Left hindlimb (tissue), 1 donor: ENCODE data around the gene TNC.

Experiments used
- DNase-seq: peaks from one replicate; pipeline ENCODE4 v3.0.0-alpha.2; 2018

The TNC gene

DNA sequence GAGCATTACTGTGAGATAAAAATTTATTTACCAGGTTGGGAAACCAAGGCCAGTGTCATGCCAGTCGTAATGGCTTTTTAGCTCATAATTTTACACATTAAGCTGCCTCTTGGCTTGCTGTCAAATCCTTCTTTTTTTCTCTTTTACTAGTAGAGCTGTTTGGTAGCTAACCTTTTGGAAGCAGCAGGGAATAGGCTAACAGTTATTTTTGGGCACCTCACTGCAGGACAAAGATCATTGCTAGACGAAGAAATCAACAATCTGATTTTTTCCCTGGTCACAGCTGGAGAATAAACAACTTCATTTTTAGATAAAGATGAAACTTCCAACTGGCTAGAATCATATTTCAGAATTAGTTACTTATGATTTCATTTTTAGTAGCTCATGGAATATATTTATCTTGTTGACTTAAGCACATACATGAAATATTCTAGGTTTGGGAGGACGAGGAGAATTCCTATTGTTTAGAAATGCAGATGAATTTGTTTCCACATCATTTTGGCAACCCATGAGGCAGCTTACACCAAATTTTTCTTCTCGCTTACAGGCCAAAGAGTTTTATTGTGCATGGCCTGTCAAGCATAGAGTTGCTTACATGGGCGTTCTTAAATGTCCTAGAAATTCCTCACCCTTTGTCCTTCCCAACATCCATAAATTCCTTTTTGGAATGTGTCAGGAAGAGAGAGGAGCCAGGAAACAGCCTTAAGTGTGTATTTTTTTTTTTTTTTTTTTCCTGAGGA lies 19.6 kb downstream of the TNC start:
- no peak for DNase-seq

DNA sequence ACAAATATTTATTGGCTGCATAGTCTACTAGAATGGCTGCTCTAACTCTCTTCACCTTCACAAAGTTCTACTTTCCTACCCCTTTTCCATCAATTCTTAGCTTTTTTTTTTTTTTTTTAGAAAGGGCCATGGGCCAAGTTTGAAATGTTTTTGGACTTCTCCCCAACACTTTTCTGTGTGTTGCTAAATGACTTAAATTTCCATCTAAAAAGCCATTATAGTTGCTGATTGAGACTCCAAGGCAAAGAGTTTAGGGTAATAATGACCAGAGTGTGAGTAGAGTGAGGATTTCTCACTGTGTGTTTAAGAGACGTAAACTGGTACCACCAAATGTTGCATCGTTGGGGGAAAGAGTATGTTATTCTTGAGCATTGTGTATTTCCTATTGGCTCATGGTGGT lies 24.4 kb downstream of the TNC start:
- DNase-seq: no peak

DNA sequence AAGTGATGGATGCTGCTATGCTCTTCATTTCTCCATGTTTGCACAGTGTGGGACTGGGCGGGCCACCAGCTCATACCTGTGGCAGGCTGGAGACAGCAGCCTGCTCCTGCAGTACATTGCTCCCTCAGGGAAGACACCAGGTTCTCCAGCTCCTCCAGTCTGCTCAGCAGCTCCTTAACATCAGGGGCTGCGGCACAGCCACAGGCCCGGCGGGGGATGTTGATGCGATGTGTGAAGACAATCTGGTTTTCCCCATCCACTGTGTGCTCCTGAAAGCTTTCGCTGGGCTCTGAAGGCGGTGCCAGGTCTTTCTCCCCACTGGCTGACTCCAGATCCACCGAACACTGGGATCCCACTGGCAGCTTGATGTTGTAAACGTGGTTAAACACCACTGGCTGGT lies 27.5 kb downstream of the TNC start:
- DNase-seq: no peak

- DNase-seq: no peak
These were observed 29.1 kb downstream of the TNC start for GRCh38 chr9:115088860-115089259.

DNA sequence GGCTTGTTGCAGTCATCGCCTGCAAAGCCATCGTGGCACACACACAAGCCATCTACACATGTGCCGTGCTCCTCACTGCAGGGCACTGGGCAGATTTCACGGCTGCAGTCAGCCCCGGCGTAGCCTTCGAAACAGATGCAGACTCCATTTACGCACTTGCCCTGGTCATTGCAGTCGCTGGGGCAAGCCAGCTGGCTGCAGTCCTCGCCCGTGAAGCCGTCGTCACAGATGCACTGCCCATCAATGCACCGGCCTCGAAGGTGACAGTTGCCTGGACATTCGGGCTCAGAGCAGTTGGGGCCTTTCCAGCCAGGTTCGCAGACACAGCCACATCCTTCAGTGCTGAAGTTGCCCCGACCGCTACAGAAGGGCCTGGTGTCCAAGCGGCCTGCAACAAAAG lies 31.1 kb downstream of the TNC start:
- DNase-seq: no peak

DNA sequence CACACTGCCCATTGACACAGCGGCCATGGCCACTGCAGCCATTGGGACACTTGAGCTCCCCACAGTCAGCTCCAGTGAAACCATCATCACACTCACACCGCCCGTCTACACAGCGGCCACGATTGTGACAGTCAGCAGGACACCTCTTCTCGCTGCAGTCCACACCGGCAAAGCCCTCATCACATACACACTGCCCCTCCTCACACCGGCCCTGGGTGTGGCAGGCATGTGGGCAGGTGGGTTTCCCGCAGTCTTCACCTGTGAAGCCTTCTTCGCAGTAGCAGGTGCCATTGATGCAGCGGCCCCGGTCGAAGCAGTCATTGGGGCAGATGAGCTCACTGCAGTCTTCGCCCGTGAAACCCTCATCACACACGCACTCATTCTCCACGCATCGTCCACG lies 31.5 kb downstream of the TNC start:
- DNase-seq: no peak

GRCh38 chr9:115085773-115086377 lies 32.1 kb downstream of the TNC start:
- DNase-seq: no peak

DNA sequence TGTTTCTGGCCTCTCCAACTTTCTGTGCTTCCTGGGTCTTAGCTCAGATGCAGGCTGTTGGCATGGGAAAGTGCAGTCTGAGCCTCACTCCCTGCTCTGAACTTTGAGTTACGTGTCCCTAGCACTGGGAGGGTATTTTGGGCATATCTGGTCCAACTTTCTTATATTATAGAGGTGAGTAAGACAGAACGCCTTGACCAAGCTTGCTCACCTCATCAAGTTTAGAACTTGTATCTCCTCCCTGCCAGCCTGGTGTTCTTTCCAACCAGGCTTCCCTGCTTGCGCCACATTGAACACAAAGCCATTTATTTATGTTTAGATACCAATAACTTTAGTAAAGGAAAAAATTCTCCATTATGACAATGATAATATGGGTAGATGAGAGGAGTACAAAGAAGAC lies 33.2 kb downstream of the TNC start:
- DNase-seq: no peak

DNA sequence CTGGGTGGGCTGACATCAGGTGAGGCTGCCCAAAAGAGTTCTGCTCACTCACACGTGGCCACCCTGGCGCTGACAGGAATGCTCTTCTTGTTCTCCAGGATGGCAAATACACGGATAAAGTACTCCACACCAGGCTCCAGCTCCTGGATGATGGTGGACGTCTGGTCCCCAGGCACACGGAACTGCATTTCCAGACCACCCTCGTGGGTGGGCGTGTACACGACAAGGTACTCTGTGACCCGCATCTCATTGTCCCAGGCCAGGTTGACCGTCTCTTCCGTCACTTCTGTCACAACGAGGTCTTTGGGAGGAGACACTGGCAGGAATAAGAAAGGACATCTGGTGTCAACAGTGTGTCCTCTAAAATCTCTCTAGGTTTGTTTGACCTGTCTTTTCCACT lies 33.8 kb downstream of the TNC start:
- DNase-seq: no peak

DNA sequence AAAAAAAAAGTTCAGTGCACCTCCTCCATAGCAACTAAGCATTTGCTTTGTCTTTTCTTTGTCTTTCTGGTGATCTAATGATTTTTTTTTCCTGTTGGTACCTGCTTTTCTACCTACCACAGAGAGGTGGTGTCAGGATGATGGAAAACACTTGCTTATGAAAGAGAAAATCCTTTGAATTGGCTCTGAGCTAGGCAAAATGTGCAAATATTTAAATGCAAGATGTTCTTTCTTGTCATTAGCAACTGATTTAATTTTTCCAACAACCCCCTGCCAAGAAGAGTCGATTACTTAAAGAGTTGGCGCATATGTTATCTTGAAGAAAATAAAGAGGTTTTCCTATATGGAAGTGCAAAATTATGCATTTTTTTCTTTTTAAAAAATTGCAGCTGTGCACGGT lies 37.7 kb downstream of the TNC start:
- DNase-seq: no peak

DNA sequence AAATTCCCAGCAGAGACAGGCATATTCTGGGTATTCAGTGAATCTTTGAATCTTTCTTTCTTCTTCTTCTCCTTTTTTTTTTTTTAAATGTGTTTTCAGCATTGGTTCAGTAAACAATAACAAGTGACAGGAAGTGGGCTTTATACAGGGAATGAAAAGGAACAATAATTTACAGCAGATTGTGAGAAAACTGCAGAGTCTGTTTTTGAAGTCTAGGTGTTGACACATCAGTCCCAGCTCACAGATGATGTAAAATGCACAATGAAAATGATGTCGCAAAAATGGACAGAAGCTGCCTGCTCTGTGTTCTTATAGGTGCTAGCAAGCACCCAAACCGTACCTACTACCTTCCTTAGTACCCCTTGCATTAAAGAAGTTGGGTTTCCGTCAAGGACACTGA lies 38.8 kb downstream of the TNC start:
- DNase-seq: no peak

GRCh38 chr9:115073456-115073855 lies 44.5 kb downstream of the TNC start:
- no peak for DNase-seq

DNA sequence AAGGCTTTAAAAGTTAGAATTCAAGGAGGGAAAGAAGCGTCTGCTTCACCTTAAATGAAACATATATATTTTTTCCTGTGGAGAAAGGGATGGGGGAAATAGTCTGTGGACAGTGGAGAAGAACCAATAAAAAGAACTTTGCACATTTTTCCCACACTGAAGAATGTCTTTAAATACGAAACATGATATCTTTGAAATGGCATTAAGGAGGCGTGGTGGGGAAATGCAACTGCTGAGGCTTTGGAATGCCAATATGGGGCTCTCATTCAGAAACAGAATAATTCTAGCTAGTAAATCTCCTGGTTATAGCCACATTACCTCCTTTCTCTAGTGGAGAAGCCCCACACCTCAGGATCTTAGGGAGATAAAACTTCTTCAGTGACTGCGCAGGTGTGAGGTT lies 46.8 kb downstream of the TNC start:
- no peak for DNase-seq

DNA sequence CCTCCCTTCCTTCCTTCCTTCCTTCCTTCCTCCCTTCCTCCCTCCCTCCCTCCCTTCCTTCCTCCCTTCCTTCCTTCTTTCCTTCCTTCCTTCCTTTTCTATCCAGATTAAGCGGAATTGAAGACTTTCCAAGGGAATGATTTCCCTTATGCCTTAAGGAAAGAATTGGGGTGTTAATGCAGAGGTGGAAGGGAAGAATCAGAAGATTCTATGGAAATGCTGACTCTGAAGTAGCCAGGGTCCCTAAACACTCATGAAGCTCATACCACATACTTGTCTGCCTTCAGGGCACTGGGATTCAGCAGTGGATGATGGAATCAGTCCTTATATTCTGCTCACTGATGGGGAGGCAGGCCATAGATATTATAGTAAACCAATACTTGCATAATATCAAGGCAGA lies 48.2 kb downstream of the TNC start:
- no peak for DNase-seq

DNA sequence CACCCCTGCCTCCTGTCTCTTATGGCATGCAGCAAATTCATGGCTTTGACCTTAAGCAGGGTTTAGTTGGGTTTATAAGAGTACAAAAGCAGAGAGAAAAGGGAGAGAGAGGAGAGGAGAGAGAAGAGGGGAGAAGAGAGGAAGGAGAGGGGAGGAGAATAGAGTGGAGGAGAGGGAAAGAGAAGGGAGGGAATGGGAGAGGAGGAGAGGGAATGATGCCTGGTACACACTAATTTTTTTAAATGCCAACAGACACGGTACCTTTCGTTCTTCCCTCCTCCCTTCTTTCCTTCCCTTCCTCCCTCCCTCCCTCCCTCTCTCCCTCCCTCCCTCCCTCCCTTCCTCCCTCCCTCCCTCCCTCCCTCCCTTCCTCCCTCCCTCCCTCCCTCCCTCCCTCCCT lies 48.7 kb downstream of the TNC start:
- DNase-seq: no peak

- DNase-seq: no peak
These were observed 49.9 kb downstream of the TNC start for GRCh38 chr9:115068031-115068430.

DNA sequence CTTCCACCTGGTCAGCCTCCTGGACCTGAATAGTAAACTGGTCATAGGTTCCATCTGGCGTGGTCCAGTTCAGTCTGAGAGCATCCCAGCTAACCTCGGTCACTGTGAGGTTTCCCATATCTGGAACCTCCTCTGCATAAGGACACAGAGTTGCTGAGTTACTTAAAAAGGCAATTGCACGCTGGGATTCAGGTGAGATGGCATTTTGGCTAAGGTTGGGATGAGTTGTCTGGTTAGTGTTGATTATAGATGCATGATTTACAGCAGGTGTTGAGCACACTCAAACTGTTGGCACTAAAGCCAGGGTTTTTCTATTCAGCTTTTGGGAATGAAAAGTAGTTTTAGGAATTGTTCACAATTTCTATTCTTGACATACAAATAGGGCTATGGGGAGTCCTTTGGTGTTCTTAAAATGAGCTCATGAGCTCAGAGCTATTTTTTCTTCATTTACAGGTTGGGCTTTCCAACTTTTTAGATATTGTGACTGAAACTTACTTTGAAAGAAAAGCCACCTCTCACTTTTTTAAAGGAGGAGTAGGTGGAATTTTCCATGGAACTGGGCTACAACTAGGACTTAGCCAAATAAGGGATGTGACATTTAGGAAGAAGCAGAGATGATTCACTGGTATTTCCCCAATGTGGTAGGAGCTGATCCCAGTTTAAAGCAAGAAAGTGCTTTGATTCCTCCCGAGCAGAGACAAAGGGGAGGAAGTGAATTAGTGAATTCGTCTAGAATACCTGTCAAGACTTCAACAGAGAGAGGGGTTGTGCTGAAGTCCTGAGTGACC lies 54.7 kb downstream of the TNC start:
- no peak for DNase-seq

DNA sequence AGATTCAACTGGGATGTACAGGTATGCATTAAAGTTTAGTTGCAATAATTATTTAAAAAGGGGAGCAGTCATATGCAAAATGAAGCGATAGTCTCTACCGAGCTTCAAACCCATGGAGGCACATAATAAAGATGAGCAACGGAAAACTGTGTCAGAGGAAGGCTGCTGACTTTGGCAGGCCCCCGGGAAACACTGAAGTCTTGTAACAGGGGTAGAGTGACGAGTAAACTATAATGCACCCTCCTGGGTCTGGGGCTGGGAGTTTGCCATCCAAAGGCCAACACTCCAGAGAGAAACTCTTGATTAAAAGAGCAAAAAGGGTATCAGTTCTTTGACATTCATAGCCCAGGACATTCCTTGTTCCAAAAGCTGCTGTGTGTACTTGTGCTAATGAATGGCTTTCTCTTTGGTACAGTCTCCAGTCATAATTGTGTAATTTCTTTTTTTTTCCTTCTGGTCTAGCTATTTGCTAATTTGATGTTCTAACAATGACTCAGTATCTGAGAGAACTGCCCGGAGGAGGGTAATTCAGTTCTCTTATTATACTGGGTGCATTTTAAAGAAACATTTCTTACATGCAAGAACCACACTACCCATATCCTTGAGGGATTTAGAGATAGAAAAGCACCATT lies 59.2 kb downstream of the TNC start:
- no peak for DNase-seq

DNA sequence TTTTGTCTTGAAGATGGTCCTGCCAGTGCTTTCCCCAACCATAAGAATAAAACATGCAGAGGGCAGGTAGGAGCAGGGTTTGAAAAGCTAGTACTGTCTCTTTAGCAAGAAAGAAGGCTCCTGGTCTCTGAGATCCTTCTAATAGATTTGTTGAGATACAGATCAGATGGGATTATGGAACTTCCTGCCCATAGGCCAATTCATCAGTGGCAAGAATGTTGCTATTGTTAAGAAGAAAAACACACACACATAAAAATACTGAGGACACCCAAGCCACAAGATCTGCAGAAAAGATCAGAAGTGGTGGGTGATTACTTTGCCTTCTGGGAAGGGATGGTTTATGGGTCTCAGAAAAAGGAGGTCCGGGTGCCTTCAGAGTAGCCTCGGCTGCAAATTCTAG lies 59.8 kb downstream of the TNC start:
- DNase-seq: no peak

- no peak for DNase-seq
These were observed 60.4 kb downstream of the TNC start for GRCh38 chr9:115057559-115057958.

- DNase-seq: no peak
These were observed 67.9 kb downstream of the TNC start for GRCh38 chr9:115050002-115050490.

- DNase-seq: no peak
These were observed 71.1 kb downstream of the TNC start for GRCh38 chr9:115046824-115047223.

- no peak for DNase-seq
These were observed 71.8 kb downstream of the TNC start for GRCh38 chr9:115046199-115046598.

DNA sequence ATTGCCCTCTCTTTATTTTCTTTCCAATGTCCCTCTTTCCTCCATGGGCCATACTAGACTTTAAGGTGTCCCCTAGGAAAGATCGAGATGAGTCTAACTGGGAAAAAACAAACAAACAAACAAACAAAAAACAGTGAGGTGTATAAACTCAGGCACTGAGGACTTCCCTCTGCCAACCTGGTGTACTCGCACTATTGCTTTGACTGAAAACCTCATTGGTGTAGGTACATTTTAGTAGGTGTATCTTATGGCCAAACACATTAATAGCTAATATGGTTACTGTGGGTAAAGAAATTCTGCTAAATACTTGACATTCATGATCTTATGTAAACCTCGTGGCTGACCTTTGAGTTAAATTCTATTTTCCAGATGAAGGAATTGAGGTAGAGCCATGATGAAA lies 74.3 kb downstream of the TNC start:
- DNase-seq: no peak
